Measurements from ENCODE around the gene CCDC77.

Gene CCDC77

DNA sequence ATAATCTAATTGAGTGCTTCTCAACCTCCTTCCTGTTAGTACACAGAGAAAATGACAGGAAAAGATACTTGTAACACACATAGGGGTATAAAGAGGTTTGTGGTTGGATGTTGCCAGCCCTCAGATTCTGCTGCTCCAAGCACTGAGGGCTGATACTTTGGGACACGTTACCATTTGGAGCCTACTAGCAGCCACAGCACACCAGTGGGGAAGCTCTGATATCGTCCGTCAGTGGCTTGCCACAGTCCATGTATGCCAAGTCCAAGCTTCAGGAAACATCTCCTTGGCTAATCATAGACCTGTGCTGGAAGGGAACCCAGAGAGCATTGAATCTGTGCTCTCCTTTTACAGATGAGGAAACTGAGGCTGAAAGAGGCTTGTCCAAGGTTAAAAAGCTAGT is 80.6 kb downstream of the CCDC77 start:
- DNase-seq: no peak

DNA sequence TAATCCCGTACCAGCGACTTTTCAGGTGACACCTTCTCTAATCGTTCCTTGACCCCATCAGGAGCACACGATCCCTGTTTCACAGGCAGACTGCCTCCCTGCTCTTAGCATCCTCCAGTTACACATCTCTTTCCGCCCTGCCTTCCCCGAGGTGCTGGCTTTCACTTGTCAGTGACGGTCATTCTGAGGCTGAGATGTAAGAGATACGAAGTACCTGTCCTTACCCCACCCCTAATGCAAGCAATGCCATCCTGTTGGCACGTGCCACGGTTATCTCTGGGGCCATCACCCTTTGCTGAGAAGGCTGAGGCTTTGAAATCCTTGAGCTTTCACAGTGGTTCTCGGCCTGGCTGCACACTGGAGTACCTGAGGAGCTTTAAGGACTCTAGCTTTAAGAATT is 82.7 kb downstream of the CCDC77 start:
- no peak for DNase-seq

DNA sequence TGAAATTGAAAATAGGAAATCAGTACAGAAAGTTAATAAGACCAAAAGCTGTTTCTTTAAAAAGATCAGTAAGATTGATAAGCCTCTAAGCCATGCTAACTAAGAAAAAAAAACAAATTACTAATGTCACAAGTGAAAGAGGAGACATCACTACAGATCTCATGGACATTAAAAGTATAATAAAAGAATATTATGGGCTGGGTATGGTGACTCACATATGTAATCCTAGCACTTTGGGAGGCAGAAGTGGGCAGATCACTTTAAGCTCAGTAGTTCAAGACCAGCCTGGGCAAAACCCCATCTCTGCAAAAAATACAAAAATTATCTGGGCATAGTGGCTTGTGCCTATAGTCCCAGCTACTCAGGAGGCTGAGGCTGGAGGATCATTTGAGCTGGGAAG is 88.8 kb downstream of the CCDC77 start:
- no peak for DNase-seq
